D721Med (cell line): ENCODE data around the gene POLDIP3.

Source experiments
- DNase-seq: peaks from one replicate; pipeline ENCODE4 v3.0.0; 2011; ENCODE audit warnings: low spot score; ENCODE audit not compliant: insufficient read length
- FAIRE-seq: peaks from 2 replicates; lab custom pipeline; 2011; peaks lifted over from hg19 to GRCh38; lab: Jason Lieb, UNC
- TF ChIP-seq, protein P1 (sequence below): IDR thresholded peaks from 2 replicates; pipeline ENCODE4 v1.5.1; 2012; ENCODE audit warnings: mild to moderate bottlenecking, control low read depth; ENCODE audit not compliant: insufficient read depth; ENCODE audit errors: missing control alignments

Gene POLDIP3

DNA sequence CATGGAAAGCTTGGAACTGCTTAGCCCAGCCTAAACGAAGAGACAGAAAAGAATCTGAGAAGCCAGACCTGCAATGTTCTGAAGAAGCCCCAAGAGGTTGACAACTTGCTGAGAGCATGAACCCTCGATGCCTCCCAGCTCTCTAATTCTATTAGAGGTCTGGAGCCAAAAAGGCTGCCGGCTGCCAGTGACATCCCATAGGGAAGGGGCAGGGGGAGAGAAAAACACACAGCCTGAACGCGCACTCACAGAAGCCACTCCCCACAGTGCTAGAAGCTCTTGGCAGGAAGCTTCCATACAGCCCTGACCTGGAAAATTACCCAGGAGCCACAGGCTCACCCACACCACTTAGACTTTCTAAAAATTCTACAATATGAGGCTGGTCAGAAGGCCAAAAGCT lies 18.3 kb downstream of the POLDIP3 start:
- FAIRE-seq, result no peak
- DNase-seq, result no peak
- TF ChIP-seq, protein P1, sequence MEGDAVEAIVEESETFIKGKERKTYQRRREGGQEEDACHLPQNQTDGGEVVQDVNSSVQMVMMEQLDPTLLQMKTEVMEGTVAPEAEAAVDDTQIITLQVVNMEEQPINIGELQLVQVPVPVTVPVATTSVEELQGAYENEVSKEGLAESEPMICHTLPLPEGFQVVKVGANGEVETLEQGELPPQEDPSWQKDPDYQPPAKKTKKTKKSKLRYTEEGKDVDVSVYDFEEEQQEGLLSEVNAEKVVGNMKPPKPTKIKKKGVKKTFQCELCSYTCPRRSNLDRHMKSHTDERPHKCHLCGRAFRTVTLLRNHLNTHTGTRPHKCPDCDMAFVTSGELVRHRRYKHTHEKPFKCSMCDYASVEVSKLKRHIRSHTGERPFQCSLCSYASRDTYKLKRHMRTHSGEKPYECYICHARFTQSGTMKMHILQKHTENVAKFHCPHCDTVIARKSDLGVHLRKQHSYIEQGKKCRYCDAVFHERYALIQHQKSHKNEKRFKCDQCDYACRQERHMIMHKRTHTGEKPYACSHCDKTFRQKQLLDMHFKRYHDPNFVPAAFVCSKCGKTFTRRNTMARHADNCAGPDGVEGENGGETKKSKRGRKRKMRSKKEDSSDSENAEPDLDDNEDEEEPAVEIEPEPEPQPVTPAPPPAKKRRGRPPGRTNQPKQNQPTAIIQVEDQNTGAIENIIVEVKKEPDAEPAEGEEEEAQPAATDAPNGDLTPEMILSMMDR, result no peak

DNA sequence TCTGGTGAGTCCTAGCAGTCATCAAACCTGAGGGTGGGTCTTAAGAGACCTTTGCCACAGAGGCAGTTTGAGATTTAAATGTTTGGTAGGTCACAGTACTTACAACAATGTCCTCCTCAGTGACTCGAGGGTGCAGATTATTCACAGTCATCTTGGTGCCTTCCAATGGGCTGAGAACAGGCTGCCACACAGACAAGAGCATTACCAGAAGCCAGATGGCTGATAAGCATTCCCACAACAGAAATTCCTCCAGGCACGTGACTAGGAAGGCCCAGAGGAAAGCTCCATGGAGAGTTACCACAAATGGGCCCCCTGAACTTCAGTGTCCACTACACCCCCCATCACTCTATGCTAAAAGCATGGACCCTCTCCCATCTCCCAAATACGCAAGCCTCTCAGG lies 19.2 kb downstream of the POLDIP3 start:
- TF ChIP-seq, protein P1, result no peak
- FAIRE-seq (no peak), DNase-seq (no peak)

DNA sequence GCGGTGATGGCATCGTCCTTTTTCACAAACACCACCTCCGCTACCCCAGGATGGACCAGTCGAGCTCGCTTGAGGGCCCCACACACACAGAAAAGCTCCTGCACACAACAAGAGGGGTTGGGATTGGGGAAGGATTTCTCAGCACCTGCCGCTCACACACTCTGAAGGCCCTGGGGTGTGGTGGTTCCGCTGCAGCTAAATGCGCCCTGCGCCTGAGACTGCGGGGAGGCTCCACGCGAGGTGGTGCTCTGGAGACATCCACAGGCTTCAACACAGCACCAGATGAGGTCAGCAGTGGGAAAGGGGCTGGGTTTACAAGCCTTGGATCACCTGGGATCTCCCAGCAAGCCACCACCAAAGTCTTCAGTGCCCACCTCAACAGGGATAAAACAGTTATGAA lies 22.7 kb downstream of the POLDIP3 start:
- no peak for FAIRE-seq
- DNase-seq, result no peak
- TF ChIP-seq, protein P1, result no peak

DNA sequence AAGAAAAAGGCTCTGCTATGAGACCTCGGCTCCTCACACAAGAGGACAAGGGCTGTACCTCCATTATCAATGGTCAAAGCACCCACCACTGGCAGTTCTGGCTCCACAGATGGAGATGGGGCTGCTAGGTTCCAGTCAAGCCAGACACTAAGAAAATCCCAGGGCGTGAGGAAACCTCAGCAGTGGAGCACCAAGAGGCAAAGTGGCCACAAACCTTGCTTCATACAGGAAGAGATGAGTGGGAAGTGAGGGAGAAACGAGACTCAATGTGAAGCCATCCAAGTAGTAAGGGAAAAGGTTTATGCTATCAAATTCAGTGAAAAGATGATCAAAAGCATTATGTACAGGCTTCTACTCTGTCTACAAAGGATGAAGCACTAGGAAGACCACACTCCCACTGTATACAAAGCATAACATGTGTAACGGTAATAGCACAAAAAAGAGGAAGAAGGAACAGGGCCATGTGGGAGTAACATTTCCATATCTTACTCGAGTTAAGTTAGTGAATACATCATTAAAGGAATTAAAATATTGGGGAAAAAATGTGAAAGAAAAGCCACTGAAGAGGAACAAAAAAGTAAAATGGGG lies 27.0 kb downstream of the POLDIP3 start:
- DNase-seq (no peak), FAIRE-seq (no peak)
- TF ChIP-seq, protein P1, result no peak

DNA sequence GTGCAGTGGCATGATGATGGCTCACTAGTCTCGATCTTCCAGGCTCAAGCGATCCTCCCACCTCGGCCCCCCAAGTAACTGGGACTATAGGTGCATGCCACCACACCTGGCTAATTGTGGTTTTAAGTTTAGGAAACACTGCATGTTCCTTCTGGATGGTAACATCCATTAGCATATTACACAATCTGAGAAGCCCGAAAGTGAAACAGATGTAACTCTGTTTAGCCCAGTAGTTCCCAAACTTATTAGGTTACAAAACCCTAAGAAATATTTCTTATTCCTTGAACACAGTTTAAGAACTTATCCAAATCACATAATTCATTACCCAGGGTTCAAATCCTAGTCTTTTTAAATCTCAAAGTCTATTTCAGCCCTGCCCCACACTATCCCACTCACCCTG lies 28.3 kb downstream of the POLDIP3 start:
- TF ChIP-seq, protein P1, result no peak
- FAIRE-seq (no peak), DNase-seq (no peak)

DNA sequence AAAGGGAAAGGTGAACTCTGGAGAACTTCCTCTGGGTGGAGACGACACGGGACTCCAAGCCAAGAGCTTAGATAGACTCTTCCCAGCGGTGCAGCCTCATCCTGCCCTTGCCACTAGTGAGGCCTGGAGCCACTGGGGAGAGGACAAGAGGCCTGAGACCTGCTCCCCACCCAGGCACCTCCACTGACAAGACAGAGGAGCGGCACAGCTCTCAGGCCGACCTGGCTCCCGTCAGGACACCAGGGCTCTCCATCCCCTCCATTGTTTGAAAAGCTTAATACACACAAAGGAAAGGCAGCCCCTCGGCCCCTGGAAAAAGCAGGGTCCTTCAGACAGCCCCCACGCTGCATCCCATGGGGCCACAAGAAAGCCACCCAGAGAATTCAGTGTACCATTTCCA lies 29.6 kb downstream of the POLDIP3 start:
- TF ChIP-seq, protein P1, result no peak
- no peak for DNase-seq

DNA sequence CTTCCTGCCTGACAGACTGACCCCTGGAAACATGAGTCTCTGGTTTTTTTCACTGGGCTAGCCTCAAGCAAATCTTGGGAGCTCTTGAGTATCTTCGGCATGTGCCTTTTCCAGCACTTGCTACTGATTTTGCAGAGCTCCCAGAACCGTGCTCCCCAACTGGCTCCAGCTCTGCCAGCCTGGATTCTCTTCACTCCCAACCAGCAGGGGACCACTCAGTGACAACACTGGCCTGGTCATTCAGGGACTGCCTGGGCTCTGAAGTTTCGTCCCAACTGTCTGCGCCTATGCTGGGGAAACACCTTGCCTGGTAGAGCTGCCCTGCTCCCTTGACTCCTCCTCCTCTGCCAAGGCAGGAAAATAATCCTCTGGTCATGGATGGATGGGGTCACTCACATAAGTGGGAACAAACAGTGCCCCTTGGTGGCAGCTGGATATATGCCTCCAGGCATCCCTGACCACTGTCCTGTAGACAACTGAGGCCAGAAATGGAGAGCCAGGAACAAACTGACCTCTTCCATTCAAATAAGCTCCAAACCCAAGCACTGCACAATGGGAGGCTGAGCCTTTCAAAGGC lies 30.2 kb downstream of the POLDIP3 start:
- TF ChIP-seq, protein P1, result no peak
- FAIRE-seq (no peak), DNase-seq (no peak)

More for the DNA sequence above, 29.6 kb downstream of the POLDIP3 start:
- no peak for FAIRE-seq
